WTC11 (cell line): Measurements from ENCODE around the gene BPTF. TPM values are rescaled to one million over a fixed set of nuclear protein-coding genes. Genes with fewer than 3 reads are reported as not detected.

Experiments used
- ATAC-seq: fragments of 200-7000 bp; cut with Tn5 transposase; 2 replicates; pipeline ENCODE4 v1.10.0; 2021; ENCODE audit warnings: mild to moderate bottlenecking, moderate library complexity
- CTCF ChIA-PET: fragments of 300-600 bp; sonication (Branson Sonifier 250); formaldehyde crosslinking; loops from one replicate; lab custom pipeline; 2021; ENCODE audit warnings: antibody characterized with exemption; lab: Charles Lee
- POLR2A ChIA-PET: fragments of 350-600 bp; sonication (Branson Sonifier 250); formaldehyde crosslinking; loops from one replicate; lab custom pipeline; 2021; ENCODE audit warnings: antibody characterized with exemption; lab: Charles Lee
- DNase-seq: peaks from one replicate; pipeline ENCODE4 v3.0.0; 2021; ENCODE audit warnings: low spot score
- H3K27ac Mint-ChIP-seq: 2 replicates; pipeline ENCODE4 v1.8.0; 2021; ENCODE audit warnings: mixed read lengths
- H3K27me3 Mint-ChIP-seq: 2 replicates; pipeline ENCODE4 v1.8.0; 2021; ENCODE audit warnings: low read depth, mild to moderate bottlenecking, moderate library complexity, mixed read lengths
- H3K36me3 Mint-ChIP-seq: 2 replicates; pipeline ENCODE4 v1.8.0; 2021; ENCODE audit warnings: mixed read lengths
- H3K4me1 Mint-ChIP-seq: 2 replicates; pipeline ENCODE4 v1.8.0; 2022; ENCODE audit warnings: mixed read lengths
- H3K4me3 Mint-ChIP-seq: 2 replicates; pipeline ENCODE4 v1.8.0; 2021; ENCODE audit warnings: mild to moderate bottlenecking, moderate library complexity, mixed read lengths
- H3K9me3 Mint-ChIP-seq: 2 replicates; pipeline ENCODE4 v1.8.0; 2021; ENCODE audit warnings: mixed read lengths
- CREM ChIP-seq: sonication (generic); formaldehyde crosslinking; IDR thresholded peaks from 2 replicates; pipeline ENCODE4 v1.8.1; 2022; ENCODE audit warnings: mild to moderate bottlenecking, missing genetic modification reagents, moderate library complexity
- EMX1 ChIP-seq: fragments of 250-450 bp; sonication (Bioruptor Pico); IDR thresholded peaks from 2 replicates; pipeline ENCODE4 v1.8.0; 2021; ENCODE audit warnings: mild to moderate bottlenecking
- GABPB1 ChIP-seq: sonication (generic); formaldehyde crosslinking; IDR thresholded peaks from 2 replicates; pipeline ENCODE4 v1.8.1; 2023; ENCODE audit warnings: mild to moderate bottlenecking, missing genetic modification reagents
- MYBL2 ChIP-seq: sonication (generic); formaldehyde crosslinking; IDR thresholded peaks from 2 replicates; pipeline ENCODE4 v1.8.1; 2023; ENCODE audit warnings: mild to moderate bottlenecking, moderate library complexity, missing genetic modification reagents
- NFATC4 ChIP-seq: fragments of 250-450 bp; sonication (Bioruptor Pico); IDR thresholded peaks from 2 replicates; pipeline ENCODE4 v1.9.0; 2021; ENCODE audit warnings: mild to moderate bottlenecking
- NFYB ChIP-seq: sonication (generic); formaldehyde crosslinking; conservative IDR thresholded peaks from 2 replicates; pipeline ENCODE4 v1.8.0; 2022; ENCODE audit warnings: low read depth, missing genetic modification reagents
- RELA ChIP-seq: sonication (generic); formaldehyde crosslinking; IDR thresholded peaks from 2 replicates; pipeline ENCODE4 v1.8.1; 2022; ENCODE audit warnings: missing genetic modification reagents, mild to moderate bottlenecking, borderline replicate concordance
- SP1 ChIP-seq: sonication (generic); formaldehyde crosslinking; conservative IDR thresholded peaks from 2 replicates; pipeline ENCODE4 v1.8.1; 2022; ENCODE audit warnings: missing genetic modification reagents
- TEAD4 ChIP-seq: sonication (generic); formaldehyde crosslinking; IDR thresholded peaks from 2 replicates; pipeline ENCODE4 v1.8.0; 2022; ENCODE audit warnings: mild to moderate bottlenecking, missing genetic modification reagents
- TP53 ChIP-seq: sonication (generic); formaldehyde crosslinking; IDR thresholded peaks from 2 replicates; pipeline ENCODE4 v1.8.1; 2023; ENCODE audit warnings: mild to moderate bottlenecking, missing genetic modification reagents
- USF1 ChIP-seq: sonication (generic); formaldehyde crosslinking; IDR thresholded peaks from 2 replicates; pipeline ENCODE4 v1.8.0; 2022; ENCODE audit warnings: mild to moderate bottlenecking, missing genetic modification reagents
- USF2 ChIP-seq: sonication (generic); formaldehyde crosslinking; IDR thresholded peaks from 2 replicates; pipeline ENCODE4 v1.8.1; 2023; ENCODE audit warnings: mild to moderate bottlenecking, missing genetic modification reagents, moderate library complexity
- ZNF138 ChIP-seq: sonication (generic); formaldehyde crosslinking; conservative IDR thresholded peaks from 2 replicates; pipeline ENCODE4 v1.8.1; 2022; ENCODE audit warnings: mild to moderate bottlenecking, moderate library complexity, missing genetic modification reagents
- ZNF232 ChIP-seq: sonication (generic); formaldehyde crosslinking; IDR thresholded peaks from 2 replicates; pipeline ENCODE4 v1.8.0; 2022; ENCODE audit warnings: mild to moderate bottlenecking, missing genetic modification reagents
- ZNF396 ChIP-seq: fragments of 250-450 bp; sonication (Bioruptor Pico); IDR thresholded peaks from 2 replicates; pipeline ENCODE4 v1.8.0; 2021; ENCODE audit warnings: mild to moderate bottlenecking, moderate library complexity, borderline replicate concordance
- ZNF416 ChIP-seq: fragments of 250-450 bp; sonication (Bioruptor Pico); IDR thresholded peaks from 2 replicates; pipeline ENCODE4 v1.9.0; 2021; ENCODE audit warnings: mild to moderate bottlenecking, inconsistent platforms
- total RNA-seq: library from RNA; stranded (reverse); gene quantifications from 3 replicates; pipeline ENCODE4 v1.2.3, GENCODE V29; 2021
- TF ChIP-seq, protein P1 (sequence below): sonication (generic); formaldehyde crosslinking; IDR thresholded peaks from 2 replicates; pipeline ENCODE4 v1.8.1; 2023; ENCODE audit warnings: mild to moderate bottlenecking, missing genetic modification reagents, moderate library complexity
- TF ChIP-seq, protein P2 (sequence below): sonication (generic); formaldehyde crosslinking; IDR thresholded peaks from 2 replicates; pipeline ENCODE4 v1.8.1; 2023; ENCODE audit warnings: mild to moderate bottlenecking, missing genetic modification reagents
- TF ChIP-seq, protein P3 (sequence below): sonication (generic); formaldehyde crosslinking; IDR thresholded peaks from 2 replicates; pipeline ENCODE4 v1.8.0; 2022; ENCODE audit warnings: mild to moderate bottlenecking, missing genetic modification reagents

BPTF gene
- total RNA-seq, 1 experiment from 2014 or later, result 178 TPM

DNA sequence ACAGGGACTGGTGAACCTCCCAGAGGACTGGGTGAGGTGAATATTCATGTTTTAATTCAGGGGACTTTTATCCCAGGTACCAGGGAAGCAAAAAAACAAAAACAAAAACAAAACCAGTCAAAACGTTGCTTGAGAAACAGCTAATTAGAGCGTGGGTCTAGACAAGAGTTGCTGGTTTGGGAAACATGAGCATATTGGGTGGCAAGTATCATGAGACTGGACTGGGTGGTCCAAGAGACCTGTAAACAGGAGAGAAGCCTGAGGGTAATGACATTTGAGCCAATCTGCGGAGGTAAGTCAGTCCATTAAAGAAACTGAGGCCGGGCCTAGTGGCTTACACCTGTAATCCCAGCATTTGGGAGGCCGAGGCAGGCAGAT is 11.5 kb upstream of the BPTF start:
- Mint-ChIP-seq H3K27me3 (no peaks in the 10 kb centered on the region), H3K4me1 (peaks cover 5% of the 10 kb centered on the region; the same call in 1 of the 2 replicates), H3K4me3 (no peak overlapping the region), H3K36me3 (no peaks in the 10 kb centered on the region), H3K27ac (peak overlapping the region; percentile 47; the same call in 1 of the 2 replicates), H3K9me3 (no peaks in the 10 kb centered on the region)
- DNase-seq, result no peak
- CTCF ChIA-PET, result interaction anchor here (1.2 to 1.3 kb wide), 4 partner anchors 10 to 212 kb away, joined by 3 to 5 read pairs (median 3); partner anchors contain the start of gene BPTF
- POLR2A ChIA-PET, result no interaction called here
- TF ChIP-seq NFATC4 (CRISPR knock-in tag) (no peak), EMX1 (no peak), SP1 (no peak), TEAD4 (no peak), RELA (CRISPR knock-in tag) (no peak), CREM (CRISPR knock-in tag) (no peak), ZNF232 (CRISPR knock-in tag) (no peak)
- TF ChIP-seq, protein P1, sequence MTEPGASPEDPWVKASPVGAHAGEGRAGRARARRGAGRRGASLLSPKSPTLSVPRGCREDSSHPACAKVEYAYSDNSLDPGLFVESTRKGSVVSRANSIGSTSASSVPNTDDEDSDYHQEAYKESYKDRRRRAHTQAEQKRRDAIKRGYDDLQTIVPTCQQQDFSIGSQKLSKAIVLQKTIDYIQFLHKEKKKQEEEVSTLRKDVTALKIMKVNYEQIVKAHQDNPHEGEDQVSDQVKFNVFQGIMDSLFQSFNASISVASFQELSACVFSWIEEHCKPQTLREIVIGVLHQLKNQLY, result no peak
- no peak for ATAC-seq

DNA sequence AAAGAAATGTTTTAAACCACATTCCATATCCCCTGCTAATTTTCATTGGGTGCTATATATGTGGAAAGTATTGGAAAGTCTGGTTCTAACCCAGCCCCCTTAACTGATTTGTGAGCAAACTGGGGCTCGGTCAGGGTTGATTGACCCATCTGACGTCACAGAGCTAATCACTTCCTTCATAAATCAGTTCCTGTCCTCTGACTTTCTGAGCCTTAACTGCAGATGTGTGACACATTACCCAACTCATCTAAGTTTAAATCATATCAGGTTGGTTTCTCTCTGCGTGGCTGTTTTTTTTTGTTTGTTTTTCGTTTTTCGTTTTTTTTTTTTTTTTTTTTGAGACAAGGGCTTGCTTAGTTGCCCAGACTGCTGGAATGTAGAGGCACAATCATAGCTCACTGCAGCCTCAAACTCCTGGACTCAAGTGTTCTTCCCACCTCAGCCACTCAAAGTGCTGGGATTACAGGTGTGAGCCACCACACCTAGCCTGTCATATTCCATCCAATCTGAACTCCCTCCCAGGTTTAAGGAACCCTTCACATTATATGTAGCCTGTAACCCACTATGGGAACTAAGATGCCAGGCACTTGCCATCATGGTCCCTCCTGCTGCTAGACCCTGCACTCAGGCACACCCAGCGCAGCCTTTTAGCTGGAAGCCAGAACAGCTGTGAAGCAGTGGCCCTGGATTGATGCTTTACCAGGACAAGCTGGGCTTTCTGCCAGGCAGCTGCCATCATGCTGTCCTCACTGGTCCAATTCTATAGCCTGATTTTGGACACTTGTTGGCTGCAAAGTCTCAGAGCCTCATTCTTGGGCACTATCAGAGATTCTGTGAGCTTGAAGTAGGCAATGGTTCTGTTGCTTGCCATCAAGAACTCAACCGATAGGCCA is 6.9 kb upstream of the BPTF start:
- peaks cover 4% of the 10 kb centered on the region; the same call in 1 of the 2 replicates for H3K4me1 Mint-ChIP-seq
- ChIA-PET CTCF (interaction anchor here (0.6 kb wide), 1 partner anchor 140 kb away, joined by 3 read pairs; no protein-coding TSS in a partner anchor), POLR2A (interaction anchor here (0.6 kb wide), 1 partner anchor 96 kb away, joined by 6 read pairs; no protein-coding TSS in a partner anchor)
- no peaks in the 10 kb centered on the region for H3K36me3 Mint-ChIP-seq
- H3K4me3 Mint-ChIP-seq, result no peak overlapping the region
- H3K27me3 Mint-ChIP-seq, result no peaks in the 10 kb centered on the region
- no peaks in the 10 kb centered on the region for H3K9me3 Mint-ChIP-seq
- TF ChIP-seq GABPB1 (CRISPR knock-in tag) (no peak), ZNF396 (no peak), ZNF138 (CRISPR knock-in tag) (no peak), SP1 (no peak), ZNF416 (CRISPR knock-in tag) (no peak), TP53 (no peak), USF1 (CRISPR knock-in tag) (no peak), USF2 (CRISPR knock-in tag) (no peak), MYBL2 (CRISPR knock-in tag) (no peak), NFYB (CRISPR knock-in tag) (no peak)
- TF ChIP-seq, protein P2, sequence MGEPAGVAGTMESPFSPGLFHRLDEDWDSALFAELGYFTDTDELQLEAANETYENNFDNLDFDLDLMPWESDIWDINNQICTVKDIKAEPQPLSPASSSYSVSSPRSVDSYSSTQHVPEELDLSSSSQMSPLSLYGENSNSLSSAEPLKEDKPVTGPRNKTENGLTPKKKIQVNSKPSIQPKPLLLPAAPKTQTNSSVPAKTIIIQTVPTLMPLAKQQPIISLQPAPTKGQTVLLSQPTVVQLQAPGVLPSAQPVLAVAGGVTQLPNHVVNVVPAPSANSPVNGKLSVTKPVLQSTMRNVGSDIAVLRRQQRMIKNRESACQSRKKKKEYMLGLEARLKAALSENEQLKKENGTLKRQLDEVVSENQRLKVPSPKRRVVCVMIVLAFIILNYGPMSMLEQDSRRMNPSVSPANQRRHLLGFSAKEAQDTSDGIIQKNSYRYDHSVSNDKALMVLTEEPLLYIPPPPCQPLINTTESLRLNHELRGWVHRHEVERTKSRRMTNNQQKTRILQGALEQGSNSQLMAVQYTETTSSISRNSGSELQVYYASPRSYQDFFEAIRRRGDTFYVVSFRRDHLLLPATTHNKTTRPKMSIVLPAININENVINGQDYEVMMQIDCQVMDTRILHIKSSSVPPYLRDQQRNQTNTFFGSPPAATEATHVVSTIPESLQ, result no peak
- TF ChIP-seq, protein P3, sequence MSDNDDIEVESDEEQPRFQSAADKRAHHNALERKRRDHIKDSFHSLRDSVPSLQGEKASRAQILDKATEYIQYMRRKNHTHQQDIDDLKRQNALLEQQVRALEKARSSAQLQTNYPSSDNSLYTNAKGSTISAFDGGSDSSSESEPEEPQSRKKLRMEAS, result no peak
- TF ChIP-seq, all 79 proteins: peak for 0
- no peak overlapping the region for H3K27ac Mint-ChIP-seq
- ATAC-seq (no peak), DNase-seq (no peak)
